DMS153 treated with DMSO at 0.1 percent for 48 hours (cell line): ENCODE results near the gene CASK.

Experiments
- DNase-seq: peaks from one replicate; lab custom pipeline; 2025; ENCODE audit not compliant: unreplicated experiment; lab: John Stamatoyannopoulos, UW

Gene CASK

GRCh38 chrX:41837270-41837944 is 85.9 kb downstream of the CASK start:
- DNase-seq: no peak

- DNase-seq: no peak
Measured at GRCh38 chrX:41828826-41829225, 94.5 kb downstream of the CASK start.

GRCh38 chrX:41827886-41828285 is 95.5 kb downstream of the CASK start:
- no peak for DNase-seq

- DNase-seq: no peak
Measured at GRCh38 chrX:41825796-41826195, 97.6 kb downstream of the CASK start.

GRCh38 chrX:41824551-41824950 is 98.8 kb downstream of the CASK start:
- no peak for DNase-seq

- no peak for DNase-seq
Measured at GRCh38 chrX:41823402-41823801, 100.0 kb downstream of the CASK start.

GRCh38 chrX:41822892-41823291 is 100.5 kb downstream of the CASK start:
- DNase-seq: no peak

- DNase-seq: no peak
Measured at GRCh38 chrX:41808047-41808446, 115.3 kb downstream of the CASK start.

- no peak for DNase-seq
Measured at GRCh38 chrX:41802958-41803357, 120.4 kb downstream of the CASK start.

GRCh38 chrX:41799661-41800060 is 123.7 kb downstream of the CASK start:
- no peak for DNase-seq

- DNase-seq: no peak
Measured at GRCh38 chrX:41796577-41796976, 126.8 kb downstream of the CASK start.

GRCh38 chrX:41796046-41796445 is 127.3 kb downstream of the CASK start:
- DNase-seq: no peak

- DNase-seq: no peak
Measured at GRCh38 chrX:41789374-41789773, 134.0 kb downstream of the CASK start.

GRCh38 chrX:41785685-41786084 is 137.7 kb downstream of the CASK start:
- no peak for DNase-seq

- no peak for DNase-seq
Measured at GRCh38 chrX:41781500-41781899, 141.9 kb downstream of the CASK start.

GRCh38 chrX:41779941-41780340 is 143.4 kb downstream of the CASK start:
- no peak for DNase-seq

- no peak for DNase-seq
Measured at GRCh38 chrX:41779030-41779564, 144.3 kb downstream of the CASK start.

- no peak for DNase-seq
Measured at GRCh38 chrX:41761702-41762101, 161.7 kb downstream of the CASK start.

- DNase-seq: no peak
Measured at GRCh38 chrX:41761169-41761568, 162.2 kb downstream of the CASK start.

GRCh38 chrX:41759817-41760216 is 163.5 kb downstream of the CASK start:
- DNase-seq: no peak

GRCh38 chrX:41758401-41758800 is 165.0 kb downstream of the CASK start:
- no peak for DNase-seq

GRCh38 chrX:41750716-41751115 is 172.6 kb downstream of the CASK start:
- no peak for DNase-seq

- no peak for DNase-seq
Measured at GRCh38 chrX:41739871-41740270, 183.5 kb downstream of the CASK start.
